Cardiac septum (tissue), 1 donor: ENCODE data around the gene ADGRG4. TPM values are rescaled to one million over a fixed set of nuclear protein-coding genes. Genes with fewer than 3 reads are reported as not detected.

Experiments used
- DNase-seq: peaks from one replicate; pipeline ENCODE4 v3.0.0-alpha.2; 2020; ENCODE audit warnings: low spot score
- intact Hi-C: fragments of 100-400 bp; cut with DNase I; formaldehyde crosslinking; loops from one replicate; pipeline ENCODE4 v1.14.0; 2022
- total RNA-seq: library from RNA; stranded (reverse); fragmentation: NEBNext Ultra II Directional; extraction: Animal tissue kit (Norgen Biotek cat#: 25700); gene quantifications from one replicate; pipeline ENCODE4 v1.2.1, GENCODE V29; 2021
- donor health status: DM: no; HTN: no; CAD: no.

Gene ADGRG4
- total RNA-seq, 1 donor from 2014 or later: 0.05 TPM

- intact Hi-C loops: no loop called here
- DNase-seq: no peak
These were observed 149.5 kb downstream of the ADGRG4 start for GRCh38 chrX:136450050-136450830.

GRCh38 chrX:136452614-136453013, 151.9 kb downstream of the ADGRG4 start:
- intact Hi-C loops: no loop called here
- DNase-seq: no peak

GRCh38 chrX:136453114-136453513, 152.4 kb downstream of the ADGRG4 start:
- intact Hi-C loops: no loop called here
- no peak for DNase-seq

DNA sequence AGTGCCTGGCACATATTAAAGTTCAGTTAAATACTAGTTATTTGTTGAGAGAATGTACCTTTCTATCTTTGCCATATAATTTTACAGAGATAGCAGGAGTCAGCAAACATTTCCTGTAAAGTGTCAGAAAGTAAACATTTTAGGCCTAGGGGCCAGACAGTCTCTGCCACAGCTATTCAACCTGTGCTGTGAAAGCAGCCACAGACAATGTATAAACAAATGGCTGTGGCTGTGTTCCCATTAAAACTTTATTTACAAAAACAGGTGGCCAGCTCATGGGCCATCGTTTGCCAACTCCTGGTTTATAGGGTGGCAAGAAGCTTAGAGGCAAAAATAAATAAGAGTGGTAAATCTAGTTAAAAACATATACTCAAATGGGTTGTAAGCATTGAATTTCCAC, 153.0 kb downstream of the ADGRG4 start:
- intact Hi-C loops: no loop called here
- no peak for DNase-seq

DNA sequence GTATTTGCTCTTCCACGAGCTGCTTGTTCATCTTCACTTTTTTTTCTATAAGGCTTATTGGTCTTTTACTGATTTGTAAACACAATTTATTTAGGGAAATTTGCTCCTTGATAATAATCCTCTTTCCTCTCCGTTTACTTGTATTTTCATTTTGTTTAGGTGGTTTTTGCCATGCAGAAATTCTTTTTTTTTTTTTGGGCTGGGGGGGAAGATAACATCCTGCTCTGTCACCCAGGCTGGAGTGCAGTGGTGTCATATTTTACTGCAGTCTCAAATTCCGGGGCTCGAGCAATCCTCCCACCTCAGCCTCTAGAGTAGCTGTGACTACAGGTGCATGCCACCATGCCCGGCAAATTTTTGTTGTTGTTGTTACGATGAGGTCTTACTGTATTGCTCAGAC, 155.4 kb downstream of the ADGRG4 start:
- intact Hi-C loops: no loop called here
- DNase-seq: no peak

GRCh38 chrX:136457303-136457917, 156.6 kb downstream of the ADGRG4 start:
- intact Hi-C loops: no loop called here
- no peak for DNase-seq

DNA sequence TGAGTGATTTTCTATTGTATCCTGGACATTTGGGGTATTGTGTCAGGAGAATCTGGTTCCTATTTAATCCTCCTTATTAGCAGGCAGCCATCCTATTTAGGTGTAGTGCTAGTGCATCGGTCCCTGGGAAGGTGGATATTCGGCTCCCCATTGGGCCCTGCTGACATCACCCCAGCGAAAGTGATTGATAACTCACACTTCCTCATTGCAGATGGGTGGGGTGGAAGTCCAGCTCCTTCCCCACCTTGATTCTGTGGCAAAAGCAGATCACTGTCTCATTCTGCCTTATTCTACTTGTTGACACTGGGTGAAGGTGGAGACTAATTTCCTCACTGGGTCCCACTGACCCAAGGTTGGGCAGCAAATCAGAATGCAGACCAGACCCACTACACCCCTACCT, 163.8 kb downstream of the ADGRG4 start:
- intact Hi-C loops: no loop called here
- DNase-seq: no peak

Other genes with a start within 250 kb of the ADGRG4 start
- 3,112 TPM for gene FHL1, start 153.4 kb upstream of the ADGRG4 start, total RNA-seq
- 15.6 TPM for gene MAP7D3, start 49.6 kb upstream of the ADGRG4 start, total RNA-seq
- gene BRS3, start 187.0 kb downstream of the ADGRG4 start, total RNA-seq: not detected
- gene HTATSF1, start 196.6 kb downstream of the ADGRG4 start, total RNA-seq: 66.2 TPM
- not detected for gene VGLL1, start 231.3 kb downstream of the ADGRG4 start, total RNA-seq